Measurements from ENCODE around the gene PRPS2.

Gene PRPS2

GRCh38 chrX:12866451-12867377 lies 75.5 kb downstream of the PRPS2 start, which contains the start of gene TLR7:
TLR7 (plus strand) TSS chrX:12867072; CDS start chrX:12867579, 507 bp downstream.
- no peak for DNase-seq
- H3K27me3 ChIP-seq, result no peaks in the 10 kb centered on the region
- H3K36me3 ChIP-seq, result no peaks in the 10 kb centered on the region
- no peak for TF ChIP-seq CTCF (IDR thresholded peaks at IDR 0.05)
- H3K4me3 ChIP-seq, result no peak within 1 kb of the TSS
- no peak within 1 kb of the TSS for H3K27ac ChIP-seq
- intact Hi-C loops (cut with DNase I; ENCODE audit: low total_unique reads), result no loop called here
- H3K4me1 ChIP-seq, result no peaks in the 10 kb centered on the region
- peaks cover 0 to 10% (median 9%) of the 10 kb centered on the region in 3 donors for H3K9me3 ChIP-seq

- no peaks in the 10 kb centered on the region for H3K4me1 ChIP-seq
- no peak for DNase-seq
- H3K36me3 ChIP-seq, result no peaks in the 10 kb centered on the region
- intact Hi-C loops (cut with DNase I; ENCODE audit: low total_unique reads), result no loop called here
- TF ChIP-seq CTCF (IDR thresholded peaks at IDR 0.05), result no peak
- H3K27me3 ChIP-seq, result no peaks in the 10 kb centered on the region
- no peak overlapping the region for H3K27ac ChIP-seq
- no peak overlapping the region for H3K4me3 ChIP-seq
- peaks cover 0 to 10% (median 9%) of the 10 kb centered on the region in 3 donors for H3K9me3 ChIP-seq
Measured at GRCh38 chrX:12867685-12868084, 76.5 kb downstream of the PRPS2 start.

GRCh38 chrX:12868747-12869146 lies 77.5 kb downstream of the PRPS2 start:
- H3K27me3 ChIP-seq, result no peaks in the 10 kb centered on the region
- no peak for TF ChIP-seq CTCF (IDR thresholded peaks at IDR 0.05)
- intact Hi-C loops (cut with DNase I; ENCODE audit: low total_unique reads), result no loop called here
- H3K4me1 ChIP-seq, result no peaks in the 10 kb centered on the region
- H3K4me3 ChIP-seq, result no peak overlapping the region
- no peak overlapping the region for H3K27ac ChIP-seq
- no peak for DNase-seq
- no peaks in the 10 kb centered on the region for H3K36me3 ChIP-seq
- peaks cover 0 to 5% (median 5%) of the 10 kb centered on the region in 3 donors for H3K9me3 ChIP-seq

- Histone ChIP-seq H3K36me3 (no peaks in the 10 kb centered on the region), H3K4me3 (no peak overlapping the region), H3K27me3 (no peaks in the 10 kb centered on the region), H3K9me3 (no peaks in the 10 kb centered on the region), H3K4me1 (no peaks in the 10 kb centered on the region), H3K27ac (no peak overlapping the region)
- TF ChIP-seq CTCF (IDR thresholded peaks at IDR 0.05), result no peak
- no peak for DNase-seq
- intact Hi-C loops (cut with DNase I; ENCODE audit: low total_unique reads), result no loop called here
Measured at GRCh38 chrX:12871257-12871656, 80.0 kb downstream of the PRPS2 start.

- no peak for TF ChIP-seq CTCF (IDR thresholded peaks at IDR 0.05)
- DNase-seq, result no peak
- Histone ChIP-seq H3K9me3 (no peaks in the 10 kb centered on the region), H3K36me3 (no peaks in the 10 kb centered on the region), H3K4me1 (no peaks in the 10 kb centered on the region), H3K27ac (no peak overlapping the region), H3K27me3 (no peaks in the 10 kb centered on the region), H3K4me3 (no peak overlapping the region)
- intact Hi-C loops (cut with DNase I; ENCODE audit: low total_unique reads), result no loop called here
Measured at GRCh38 chrX:12872741-12873140, 81.5 kb downstream of the PRPS2 start.

Data from tibial artery (tissue), 4 donors.